Osteocyte (in vitro differentiated cells): Measurements from ENCODE around the gene TNFRSF1A. TPM values are rescaled to one million over a fixed set of nuclear protein-coding genes. Genes with fewer than 3 reads are reported as not detected.
A peak's percentile ranks its signal among the peaks of the same experiment; 100 is the strongest.

ENCODE experiments used
- DNase-seq: peaks from one replicate; pipeline ENCODE4 v3.0.0; 2021; ENCODE audit warnings: mixed read lengths; ENCODE audit not compliant: unreplicated experiment; ENCODE audit errors: extremely low spot score
- H3K27ac Mint-ChIP-seq: one replicate; pipeline ENCODE4 v1.8.0; 2021; ENCODE audit warnings: mild to moderate bottlenecking, mixed read lengths; ENCODE audit not compliant: unreplicated experiment
- H3K27me3 Mint-ChIP-seq: one replicate; pipeline ENCODE4 v1.8.0; 2021; ENCODE audit warnings: mixed read lengths; ENCODE audit not compliant: unreplicated experiment
- H3K36me3 Mint-ChIP-seq: one replicate; pipeline ENCODE4 v1.8.0; 2021; ENCODE audit warnings: mixed read lengths; ENCODE audit not compliant: unreplicated experiment
- H3K4me1 Mint-ChIP-seq: one replicate; pipeline ENCODE4 v1.8.0; 2021; ENCODE audit warnings: mixed read lengths; ENCODE audit not compliant: unreplicated experiment
- H3K4me3 Mint-ChIP-seq: one replicate; pipeline ENCODE4 v1.8.0; 2021; ENCODE audit warnings: mild to moderate bottlenecking, moderate library complexity, mixed read lengths; ENCODE audit not compliant: unreplicated experiment
- H3K9me3 Mint-ChIP-seq: one replicate; pipeline ENCODE4 v1.8.0; 2021; ENCODE audit warnings: mixed read lengths; ENCODE audit not compliant: unreplicated experiment
- total RNA-seq: library from RNA; stranded (reverse); gene quantifications from 2 replicates; pipeline ENCODE4 v1.2.1, GENCODE V29; 2021
- TF ChIP-seq, protein P1 (sequence below): fragments of 200-600 bp; sonication (generic); IDR thresholded peaks from 2 replicates; pipeline ENCODE4 v1.5.0; 2021; ENCODE audit warnings: antibody characterized with exemption, mild to moderate bottlenecking, moderate library complexity

Gene TNFRSF1A
- total RNA-seq, 1 donor from 2014 or later: 170 TPM

DNA sequence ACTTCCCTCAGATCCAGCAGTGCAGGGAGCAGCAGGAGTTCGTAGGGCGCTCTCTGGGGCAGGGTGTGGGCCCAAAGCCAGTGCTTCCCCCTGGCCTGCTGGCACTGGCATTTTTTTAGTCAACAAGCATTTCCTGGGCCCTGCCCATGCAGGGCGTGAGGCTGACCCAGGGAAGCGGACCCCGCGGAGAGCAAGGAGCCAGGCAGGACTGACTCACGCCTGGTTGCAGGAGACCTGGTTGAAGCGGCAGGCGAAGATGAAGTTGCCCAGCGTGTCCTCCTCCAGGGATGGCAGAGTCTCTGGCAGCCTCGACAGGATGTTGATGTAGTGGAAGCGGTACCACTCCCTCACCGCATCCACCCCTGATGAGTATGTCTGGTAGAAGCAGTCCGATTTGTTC lies 20.0 kb upstream of the TNFRSF1A start:
- DNase-seq: no peak
- Mint-ChIP-seq H3K4me1 (peaks cover 44% of the 10 kb centered on the region), H3K27ac (peak overlapping the region; percentile 90), H3K27me3 (no peaks in the 10 kb centered on the region), H3K36me3 (no peaks in the 10 kb centered on the region), H3K4me3 (peak overlapping the region; percentile 55), H3K9me3 (no peaks in the 10 kb centered on the region)
- TF ChIP-seq, protein P1, sequence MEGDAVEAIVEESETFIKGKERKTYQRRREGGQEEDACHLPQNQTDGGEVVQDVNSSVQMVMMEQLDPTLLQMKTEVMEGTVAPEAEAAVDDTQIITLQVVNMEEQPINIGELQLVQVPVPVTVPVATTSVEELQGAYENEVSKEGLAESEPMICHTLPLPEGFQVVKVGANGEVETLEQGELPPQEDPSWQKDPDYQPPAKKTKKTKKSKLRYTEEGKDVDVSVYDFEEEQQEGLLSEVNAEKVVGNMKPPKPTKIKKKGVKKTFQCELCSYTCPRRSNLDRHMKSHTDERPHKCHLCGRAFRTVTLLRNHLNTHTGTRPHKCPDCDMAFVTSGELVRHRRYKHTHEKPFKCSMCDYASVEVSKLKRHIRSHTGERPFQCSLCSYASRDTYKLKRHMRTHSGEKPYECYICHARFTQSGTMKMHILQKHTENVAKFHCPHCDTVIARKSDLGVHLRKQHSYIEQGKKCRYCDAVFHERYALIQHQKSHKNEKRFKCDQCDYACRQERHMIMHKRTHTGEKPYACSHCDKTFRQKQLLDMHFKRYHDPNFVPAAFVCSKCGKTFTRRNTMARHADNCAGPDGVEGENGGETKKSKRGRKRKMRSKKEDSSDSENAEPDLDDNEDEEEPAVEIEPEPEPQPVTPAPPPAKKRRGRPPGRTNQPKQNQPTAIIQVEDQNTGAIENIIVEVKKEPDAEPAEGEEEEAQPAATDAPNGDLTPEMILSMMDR: no peak

DNA sequence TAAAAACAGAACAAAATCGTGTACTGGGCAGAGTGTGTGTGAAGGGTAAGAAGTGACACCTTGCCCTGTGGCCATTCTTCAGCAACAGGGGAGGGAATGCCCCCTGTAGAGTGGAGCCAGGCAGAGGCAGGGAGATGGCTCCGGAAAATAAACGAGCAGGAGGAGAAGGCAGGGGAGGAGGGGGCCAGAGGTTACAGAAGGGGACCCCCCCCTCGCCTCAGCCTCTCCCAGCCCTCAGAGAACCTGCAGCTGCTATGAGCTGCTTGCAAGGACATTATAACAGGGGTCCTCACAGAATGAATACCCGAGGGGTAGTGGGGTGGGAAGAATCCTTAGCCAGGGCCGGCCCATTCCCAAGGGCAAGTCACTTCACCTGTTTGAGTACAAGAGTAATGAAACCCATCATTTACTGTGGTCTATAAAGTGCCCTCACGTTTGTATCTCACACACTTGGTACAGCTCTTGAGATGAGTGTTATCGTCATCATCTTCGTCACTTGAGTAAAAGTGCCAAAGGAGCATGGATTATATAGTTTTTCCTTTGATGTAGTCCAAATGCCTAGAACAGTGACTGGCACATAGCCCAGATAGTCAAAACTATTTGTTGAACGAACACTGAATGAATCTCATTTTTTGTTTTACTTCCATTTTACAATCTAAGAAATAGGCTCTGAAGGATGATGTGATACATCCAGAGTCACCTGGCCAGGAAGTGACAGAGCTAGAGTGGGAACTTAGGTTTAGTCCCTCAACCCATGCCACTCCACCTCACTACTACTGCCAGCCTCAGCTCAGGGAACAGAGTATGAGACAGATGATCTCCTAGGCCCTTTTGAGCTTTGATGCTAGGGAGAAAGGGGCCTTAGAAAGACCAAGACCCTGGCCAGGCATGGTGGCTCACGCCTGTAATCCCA lies 19.0 kb upstream of the TNFRSF1A start:
- Mint-ChIP-seq H3K36me3 (no peaks in the 10 kb centered on the region), H3K27me3 (no peaks in the 10 kb centered on the region), H3K9me3 (no peaks in the 10 kb centered on the region), H3K4me1 (peaks cover 44% of the 10 kb centered on the region), H3K27ac (peak overlapping the region; percentile 90), H3K4me3 (no peak overlapping the region)
- DNase-seq: no peak
- TF ChIP-seq, protein P1: no peak

DNA sequence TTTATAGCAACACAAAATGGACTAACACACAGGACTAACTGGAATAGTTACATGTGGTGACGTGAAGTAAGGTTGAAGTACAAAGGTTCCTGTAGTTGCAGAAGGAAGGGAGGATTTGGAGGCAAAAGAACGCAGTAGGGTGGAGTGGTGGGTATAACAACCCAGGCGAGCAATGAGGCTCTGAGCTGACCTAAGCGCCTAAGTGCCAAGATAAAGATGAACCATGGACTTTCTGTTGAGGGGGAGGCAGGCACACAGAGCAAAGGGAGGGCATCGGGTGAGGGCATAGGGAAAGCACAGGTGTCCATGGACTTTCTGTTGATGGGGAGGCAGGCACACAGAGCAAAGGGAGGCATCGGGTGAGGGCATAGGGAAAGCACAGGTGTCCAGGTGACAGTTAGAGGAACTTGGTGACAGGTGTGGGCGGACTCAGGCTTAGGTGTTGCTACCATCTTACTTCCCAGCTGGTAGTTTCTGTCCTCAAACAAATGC lies 18.2 kb upstream of the TNFRSF1A start:
- TF ChIP-seq, protein P1: no peak
- Mint-ChIP-seq H3K36me3 (no peaks in the 10 kb centered on the region), H3K4me3 (no peak overlapping the region), H3K27me3 (no peaks in the 10 kb centered on the region), H3K9me3 (no peaks in the 10 kb centered on the region), H3K27ac (peak overlapping the region; percentile 58), H3K4me1 (peaks cover 45% of the 10 kb centered on the region)
- no peak for DNase-seq

DNA sequence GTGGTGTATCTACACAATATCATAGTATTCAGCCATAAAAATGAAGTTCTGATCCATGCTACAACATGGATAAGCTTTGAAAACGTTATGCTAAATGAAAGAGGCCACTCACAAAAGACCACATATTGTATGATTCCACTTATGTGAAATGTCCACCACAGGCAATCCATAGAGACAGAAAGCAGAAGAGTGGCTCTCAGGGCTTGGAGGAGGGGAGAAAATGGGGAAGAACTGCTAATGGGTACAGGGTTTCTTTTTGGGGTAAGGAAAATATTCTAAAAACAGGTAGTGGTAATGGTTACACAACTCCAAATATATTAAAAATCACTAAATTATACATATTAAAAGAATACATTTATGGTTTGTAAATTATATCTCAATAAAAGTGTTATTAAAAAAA lies 17.0 kb upstream of the TNFRSF1A start:
- H3K4me3 Mint-ChIP-seq: no peak overlapping the region
- no peak overlapping the region for H3K27ac Mint-ChIP-seq
- DNase-seq: no peak
- H3K27me3 Mint-ChIP-seq: no peaks in the 10 kb centered on the region
- no peaks in the 10 kb centered on the region for H3K36me3 Mint-ChIP-seq
- TF ChIP-seq, protein P1: no peak
- H3K4me1 Mint-ChIP-seq: peaks cover 54% of the 10 kb centered on the region
- H3K9me3 Mint-ChIP-seq: no peaks in the 10 kb centered on the region

DNA sequence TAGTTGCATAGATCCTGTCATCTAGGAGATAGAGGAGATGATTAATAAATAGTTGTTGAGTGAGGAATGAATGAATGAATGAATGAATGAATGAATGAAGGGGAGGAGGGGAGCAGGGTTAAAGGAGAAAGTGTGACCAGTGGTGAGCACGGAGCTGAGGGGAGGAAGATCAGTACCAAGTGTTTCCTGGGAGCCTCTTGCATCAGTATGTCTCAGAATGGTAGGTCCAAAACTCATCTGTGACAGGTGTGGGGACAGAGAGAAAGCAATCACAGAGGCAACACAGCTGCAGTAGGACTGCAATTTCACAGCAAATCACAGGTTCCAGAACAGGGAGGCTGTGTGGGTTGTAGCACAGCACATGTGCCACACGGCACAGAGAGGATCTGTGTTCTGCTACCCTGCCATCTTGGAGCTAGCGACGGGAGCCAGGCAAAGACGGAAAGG lies 14.5 kb upstream of the TNFRSF1A start:
- TF ChIP-seq, protein P1: no peak
- no peak overlapping the region for H3K4me3 Mint-ChIP-seq
- H3K27me3 Mint-ChIP-seq: no peaks in the 10 kb centered on the region
- no peaks in the 10 kb centered on the region for H3K36me3 Mint-ChIP-seq
- H3K9me3 Mint-ChIP-seq: no peaks in the 10 kb centered on the region
- DNase-seq: no peak
- H3K4me1 Mint-ChIP-seq: peaks cover 59% of the 10 kb centered on the region
- H3K27ac Mint-ChIP-seq: no peak overlapping the region
